Activated T-helper 1 cell treated with anti-CD3 and anti-CD28 coated beads, Interleukin-12 subunit alpha, Interleukin-12 subunit beta, Interleukin-2, Interleukin-4 antibody, amounts not matched to agents 30 ng/mL and 10 ng/mL and 1 ng/mL, durations not matched to agents 14 hours and 24 hours and 36 hours (primary cell): ENCODE results near the gene MZF1. TPM values are rescaled to one million over a fixed set of nuclear protein-coding genes. Genes with fewer than 3 reads are reported as not detected.
"Not testable (repeated sequence)": the region's sequence is repeated elsewhere in the genome, so short reads cannot be mapped to it uniquely, and the experiment has no call there.

Experiments
- DNase-seq: peaks from one replicate; pipeline ENCODE4 v3.0.0; 2021; ENCODE audit warnings: low spot score
- H3K27ac Mint-ChIP-seq: one replicate; pipeline ENCODE4 v1.8.0; 2021; ENCODE audit warnings: mild to moderate bottlenecking, mixed read lengths
- H3K27me3 Mint-ChIP-seq: one replicate; pipeline ENCODE4 v1.8.0; 2022; ENCODE audit warnings: mild to moderate bottlenecking, moderate library complexity, mixed read lengths; ENCODE audit not compliant: insufficient read depth
- H3K36me3 Mint-ChIP-seq: one replicate; pipeline ENCODE4 v1.8.0; 2021; ENCODE audit warnings: low read depth, mixed read lengths
- H3K4me1 Mint-ChIP-seq: one replicate; pipeline ENCODE4 v1.8.0; 2021; ENCODE audit warnings: low read depth, mixed read lengths
- H3K4me3 Mint-ChIP-seq: one replicate; pipeline ENCODE4 v1.8.0; 2021; ENCODE audit warnings: mild to moderate bottlenecking, moderate library complexity, mixed read lengths
- H3K9me3 Mint-ChIP-seq: one replicate; pipeline ENCODE4 v1.8.0; 2021; ENCODE audit warnings: mixed read lengths
- intact Hi-C: fragments of 100-400 bp; cut with micrococcal nuclease; formaldehyde crosslinking; loops from one replicate; pipeline ENCODE4 v1.15.1; 2024
- total RNA-seq: library from RNA; stranded (reverse); gene quantifications from 2 replicates; pipeline ENCODE4 v1.2.3, GENCODE V29; 2022

Gene MZF1
- total RNA-seq = 19.6 and 21.6 TPM in 2 replicates

DNA sequence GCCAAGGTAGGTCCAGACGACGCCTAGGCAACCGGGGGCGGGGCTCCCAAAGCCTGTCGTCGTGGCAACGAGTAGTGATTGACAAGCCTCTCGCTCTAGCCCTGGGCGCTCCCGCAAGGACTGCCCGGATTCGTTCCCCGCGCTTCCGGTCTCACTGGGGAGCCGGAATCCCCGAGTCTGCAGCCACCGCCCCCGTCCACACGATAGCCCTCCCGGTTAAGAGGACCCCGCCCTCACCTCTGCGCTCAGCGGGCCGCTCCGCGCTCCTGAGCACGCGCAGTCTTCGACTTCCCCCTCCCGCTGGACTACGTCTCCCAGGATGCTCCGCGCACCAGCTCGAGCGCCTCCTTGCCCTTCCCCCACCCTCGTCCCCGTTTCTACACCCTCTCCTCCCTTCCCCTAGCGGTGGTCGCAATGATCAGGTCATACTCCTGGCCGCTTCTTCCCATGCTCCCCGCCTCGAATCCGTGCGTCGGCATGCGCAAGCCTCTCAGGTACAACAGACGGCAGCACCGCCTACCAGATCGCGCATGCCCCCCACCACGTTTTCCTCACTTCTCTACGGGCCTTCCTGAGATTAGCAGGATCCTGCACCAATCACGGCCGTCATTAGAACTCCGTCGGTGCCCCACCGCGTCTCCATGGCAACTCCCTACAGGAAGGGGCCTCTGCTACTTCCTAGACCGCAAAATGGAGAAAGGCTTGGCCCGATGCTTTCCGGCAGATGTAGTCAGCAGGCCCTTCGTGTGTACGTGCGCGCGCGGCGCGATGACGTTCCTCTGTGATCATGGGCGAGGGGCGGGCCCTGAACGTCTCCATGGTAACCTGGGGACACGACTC is at the start of gene MZF1:
Gene MZF1, minus strand, starts transcription at position 518 of the 840 bp plus-strand sequence. CDS start 1,946 bp downstream, outside the sequence.
- H3K36me3 Mint-ChIP-seq = peaks cover 12% of the 10 kb centered on the region
- peak within 1 kb of the TSS; percentile 99 for H3K27ac Mint-ChIP-seq
- H3K27me3 Mint-ChIP-seq = no peaks in the 10 kb centered on the region
- peaks cover 41% of the 10 kb centered on the region for H3K4me1 Mint-ChIP-seq
- no peaks in the 10 kb centered on the region for H3K9me3 Mint-ChIP-seq
- intact Hi-C loops = loop anchor here (1.0 kb wide), 12 partner anchors 8 to 268 kb away; partner anchors contain the start of genes CHMP2A, ERVK3-1, TRIM28 and ZBTB45
- H3K4me3 Mint-ChIP-seq = peak within 1 kb of the TSS; percentile 95
- peak; percentile 100 for DNase-seq

GRCh38 chr19:58607213-58607612 is 34.1 kb upstream of the MZF1 start:
- H3K27me3 Mint-ChIP-seq, DNase-seq, H3K36me3 Mint-ChIP-seq, H3K9me3 Mint-ChIP-seq, H3K27ac Mint-ChIP-seq, intact Hi-C loops, H3K4me1 Mint-ChIP-seq, H3K4me3 Mint-ChIP-seq: not testable (repeated sequence)

- H3K27ac Mint-ChIP-seq, H3K27me3 Mint-ChIP-seq, DNase-seq, intact Hi-C loops, H3K9me3 Mint-ChIP-seq, H3K36me3 Mint-ChIP-seq, H3K4me3 Mint-ChIP-seq, H3K4me1 Mint-ChIP-seq: not testable (repeated sequence)
These were observed 33.2 kb upstream of the MZF1 start for GRCh38 chr19:58606251-58606896.

- Mint-ChIP-seq H3K4me1 (peaks cover 3% of the 10 kb centered on the region), H3K27me3 (no peaks in the 10 kb centered on the region), H3K27ac (no peak overlapping the region), H3K36me3 (peaks cover 15% of the 10 kb centered on the region), H3K9me3 (no peaks in the 10 kb centered on the region), H3K4me3 (no peak overlapping the region)
- no peak for DNase-seq
- intact Hi-C loops = no loop called here
These were observed 13.1 kb upstream of the MZF1 start for GRCh38 chr19:58586133-58586765.

GRCh38 chr19:58585442-58586132 is 12.5 kb upstream of the MZF1 start:
- intact Hi-C loops = no loop called here
- Mint-ChIP-seq H3K4me1 (peaks cover 7% of the 10 kb centered on the region), H3K4me3 (no peak overlapping the region), H3K36me3 (peaks cover 16% of the 10 kb centered on the region), H3K27ac (no peak overlapping the region), H3K27me3 (no peaks in the 10 kb centered on the region), H3K9me3 (no peaks in the 10 kb centered on the region)
- no peak for DNase-seq

- no peak overlapping the region for H3K4me3 Mint-ChIP-seq
- no peak for DNase-seq
- peaks cover 17% of the 10 kb centered on the region for H3K36me3 Mint-ChIP-seq
- intact Hi-C loops = no loop called here
- no peaks in the 10 kb centered on the region for H3K9me3 Mint-ChIP-seq
- H3K27me3 Mint-ChIP-seq = no peaks in the 10 kb centered on the region
- H3K4me1 Mint-ChIP-seq = peaks cover 9% of the 10 kb centered on the region
- no peak overlapping the region for H3K27ac Mint-ChIP-seq
These were observed 11.6 kb upstream of the MZF1 start for GRCh38 chr19:58584498-58585441.

- intact Hi-C loops = no loop called here
- H3K27me3 Mint-ChIP-seq = no peaks in the 10 kb centered on the region
- H3K4me3 Mint-ChIP-seq = no peak overlapping the region
- H3K36me3 Mint-ChIP-seq = peaks cover 17% of the 10 kb centered on the region
- no peaks in the 10 kb centered on the region for H3K9me3 Mint-ChIP-seq
- no peak for DNase-seq
- peaks cover 27% of the 10 kb centered on the region for H3K4me1 Mint-ChIP-seq
- H3K27ac Mint-ChIP-seq = no peak overlapping the region
These were observed 9.8 kb upstream of the MZF1 start for GRCh38 chr19:58582985-58583384.

- DNase-seq = peak; percentile 86
- H3K4me3 Mint-ChIP-seq = no peak overlapping the region
- no peaks in the 10 kb centered on the region for H3K9me3 Mint-ChIP-seq
- peaks cover 17% of the 10 kb centered on the region for H3K36me3 Mint-ChIP-seq
- no peaks in the 10 kb centered on the region for H3K27me3 Mint-ChIP-seq
- H3K4me1 Mint-ChIP-seq = peaks cover 33% of the 10 kb centered on the region
- peak overlapping the region; percentile 67 for H3K27ac Mint-ChIP-seq
- intact Hi-C loops = loop anchor here (1.0 kb wide), 4 partner anchors 8 to 67 kb away; partner anchors contain the start of genes MZF1 and ZBTB45
These were observed 8.3 kb upstream of the MZF1 start for GRCh38 chr19:58581227-58582141.

- Mint-ChIP-seq H3K36me3 (peaks cover 14% of the 10 kb centered on the region), H3K27ac (no peak overlapping the region), H3K27me3 (no peaks in the 10 kb centered on the region), H3K4me3 (no peak overlapping the region), H3K4me1 (peaks cover 38% of the 10 kb centered on the region), H3K9me3 (no peaks in the 10 kb centered on the region)
- DNase-seq = no peak
- intact Hi-C loops = no loop called here
These were observed 6.5 kb upstream of the MZF1 start for GRCh38 chr19:58579473-58580142.

DNA sequence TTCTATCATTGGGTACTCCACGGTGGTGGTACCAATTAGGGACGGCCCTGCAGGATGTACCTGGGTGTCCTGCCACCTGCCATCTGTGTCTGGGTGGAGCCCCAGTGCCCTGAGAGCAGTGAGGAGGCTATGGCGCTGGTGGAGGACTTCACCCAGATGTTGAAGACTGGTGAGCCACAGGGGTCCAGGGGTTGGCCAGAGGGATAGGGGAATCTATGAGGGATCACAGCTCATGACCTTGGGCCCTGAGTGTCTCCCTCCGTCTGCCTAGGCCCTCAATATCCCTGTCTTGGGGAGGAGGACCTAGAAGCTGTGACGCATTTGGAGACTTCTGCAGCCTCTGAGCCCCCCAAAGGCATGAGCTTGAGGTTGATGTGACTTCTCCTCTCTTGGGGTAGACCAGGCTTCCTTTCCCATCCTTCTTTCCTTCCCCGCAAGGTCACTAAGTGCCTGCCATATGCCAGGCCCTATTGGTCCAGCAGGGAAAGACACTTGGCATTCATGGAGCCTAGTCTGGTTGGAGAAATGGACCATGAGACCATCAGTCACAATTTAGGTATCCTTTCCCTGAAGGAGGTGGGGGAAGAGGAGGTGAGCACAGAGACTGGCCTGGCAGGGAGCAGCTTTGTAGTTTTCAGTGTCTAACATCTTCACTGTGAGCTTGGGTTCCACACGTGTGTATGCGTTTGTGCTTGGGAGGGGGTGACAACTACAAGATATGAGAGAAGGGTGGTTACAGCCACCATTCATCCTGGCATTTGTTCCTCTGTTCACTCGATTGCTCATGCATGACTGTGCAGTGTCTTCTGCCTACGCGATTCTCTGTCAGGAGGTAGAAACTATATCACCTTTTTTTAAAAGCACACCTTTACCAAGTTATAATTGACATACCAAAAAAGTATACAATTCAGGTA is 5.1 kb upstream of the MZF1 start:
- Mint-ChIP-seq H3K4me3 (peak overlapping the region; percentile 23), H3K27ac (peak overlapping the region; percentile 61), H3K9me3 (no peaks in the 10 kb centered on the region), H3K4me1 (peaks cover 47% of the 10 kb centered on the region), H3K36me3 (peaks cover 14% of the 10 kb centered on the region), H3K27me3 (no peaks in the 10 kb centered on the region)
- intact Hi-C loops = no loop called here
- no peak for DNase-seq
